ENCODE results near the gene AKNA.

AKNA gene

GRCh38 chr9:114401344-114401743 lies 13.6 kb upstream of the AKNA start:
- no peak for DNase-seq
- in situ Hi-C loops (cut with MboI; ENCODE audit: low pct_unique_long_range_greater_than_20kb, low sequenced_read_pairs): loop anchor here (25.0 kb wide), 2 partner anchors 511 to 611 kb away; no protein-coding TSS in a partner anchor

GRCh38 chr9:114400772-114401171 lies 13.0 kb upstream of the AKNA start:
- in situ Hi-C loops (cut with MboI; ENCODE audit: low pct_unique_long_range_greater_than_20kb, low sequenced_read_pairs): loop anchor here (25.0 kb wide), 2 partner anchors 512 to 612 kb away; no protein-coding TSS in a partner anchor
- no peak for DNase-seq

GRCh38 chr9:114400219-114400618 lies 12.4 kb upstream of the AKNA start:
- in situ Hi-C loops (cut with MboI; ENCODE audit: low pct_unique_long_range_greater_than_20kb, low sequenced_read_pairs): loop anchor here (25.0 kb wide), 2 partner anchors 512 to 612 kb away; no protein-coding TSS in a partner anchor
- no peak for DNase-seq

GRCh38 chr9:114399381-114399780 lies 11.6 kb upstream of the AKNA start:
- DNase-seq: no peak
- in situ Hi-C loops (cut with MboI; ENCODE audit: low pct_unique_long_range_greater_than_20kb, low sequenced_read_pairs): no loop called here

- in situ Hi-C loops (cut with MboI; ENCODE audit: low pct_unique_long_range_greater_than_20kb, low sequenced_read_pairs): no loop called here
- DNase-seq: peak; percentile 94
Measured at GRCh38 chr9:114397848-114398605, 10.2 kb upstream of the AKNA start.

GRCh38 chr9:114397219-114397847 lies 9.6 kb upstream of the AKNA start:
- in situ Hi-C loops (cut with MboI; ENCODE audit: low pct_unique_long_range_greater_than_20kb, low sequenced_read_pairs): no loop called here

GRCh38 chr9:114396558-114397218 lies 8.9 kb upstream of the AKNA start:
- in situ Hi-C loops (cut with MboI; ENCODE audit: low pct_unique_long_range_greater_than_20kb, low sequenced_read_pairs): no loop called here
- DNase-seq: no peak

More at GRCh38 chr9:114397219-114397847, 9.6 kb upstream of the AKNA start:
- no peak for DNase-seq

GRCh38 chr9:114395768-114396167 lies 8.0 kb upstream of the AKNA start:
- in situ Hi-C loops (cut with MboI; ENCODE audit: low pct_unique_long_range_greater_than_20kb, low sequenced_read_pairs): no loop called here
- no peak for DNase-seq

GRCh38 chr9:114395334-114395617 lies 7.5 kb upstream of the AKNA start:
- in situ Hi-C loops (cut with MboI; ENCODE audit: low pct_unique_long_range_greater_than_20kb, low sequenced_read_pairs): no loop called here
- no peak for DNase-seq

GRCh38 chr9:114394523-114395333 lies 6.9 kb upstream of the AKNA start:
- DNase-seq: no peak

GRCh38 chr9:114392749-114393112 lies 4.9 kb upstream of the AKNA start:
- no peak for DNase-seq
- in situ Hi-C loops (cut with MboI; ENCODE audit: low pct_unique_long_range_greater_than_20kb, low sequenced_read_pairs): no loop called here

More at GRCh38 chr9:114394523-114395333, 6.9 kb upstream of the AKNA start:
- in situ Hi-C loops (cut with MboI; ENCODE audit: low pct_unique_long_range_greater_than_20kb, low sequenced_read_pairs): no loop called here

- DNase-seq: no peak
- in situ Hi-C loops (cut with MboI; ENCODE audit: low pct_unique_long_range_greater_than_20kb, low sequenced_read_pairs): no loop called here
Measured at GRCh38 chr9:114390952-114391351, 3.2 kb upstream of the AKNA start.

GRCh38 chr9:114389612-114390368 lies 2.0 kb upstream of the AKNA start:
- DNase-seq: peak; percentile 31
- in situ Hi-C loops (cut with MboI; ENCODE audit: low pct_unique_long_range_greater_than_20kb, low sequenced_read_pairs): no loop called here

GRCh38 chr9:114388764-114389375 lies 1.1 kb upstream of the AKNA start:
- in situ Hi-C loops (cut with MboI; ENCODE audit: low pct_unique_long_range_greater_than_20kb, low sequenced_read_pairs): no loop called here
- DNase-seq: no peak

GRCh38 chr9:114388357-114388682 lies 538 bp upstream of the AKNA start:
- in situ Hi-C loops (cut with MboI; ENCODE audit: low pct_unique_long_range_greater_than_20kb, low sequenced_read_pairs): no loop called here
- DNase-seq: no peak

- in situ Hi-C loops (cut with MboI; ENCODE audit: low pct_unique_long_range_greater_than_20kb, low sequenced_read_pairs): no loop called here
- DNase-seq: peak; percentile 34
Measured at GRCh38 chr9:114386886-114387679, 699 bp downstream of the AKNA start.

GRCh38 chr9:114386361-114386885 lies 1.4 kb downstream of the AKNA start:
- in situ Hi-C loops (cut with MboI; ENCODE audit: low pct_unique_long_range_greater_than_20kb, low sequenced_read_pairs): no loop called here
- no peak for DNase-seq

Data from KBM-7 (cell line).